ENCODE data around the gene DLD.
"Not testable (repeated sequence)": the region's sequence is repeated elsewhere in the genome, so short reads cannot be mapped to it uniquely, and the experiment has no call there.

The DLD gene

GRCh38 chr7:107917763-107918651 lies 27.0 kb downstream of the DLD start:
- no peak for DNase-seq (ENCODE audit: low spot score)

GRCh38 chr7:107918948-107919347 lies 28.0 kb downstream of the DLD start:
- DNase-seq (ENCODE audit: low spot score) = no peak

GRCh38 chr7:107920048-107920772 lies 29.2 kb downstream of the DLD start:
- DNase-seq (ENCODE audit: low spot score) = no peak

GRCh38 chr7:107921826-107922225 lies 30.8 kb downstream of the DLD start:
- not testable (repeated sequence) for DNase-seq (ENCODE audit: low spot score)

GRCh38 chr7:107922886-107923285 lies 31.9 kb downstream of the DLD start:
- DNase-seq (ENCODE audit: low spot score) = no peak

GRCh38 chr7:107924841-107925504 lies 34.0 kb downstream of the DLD start:
- peak; percentile 0 for DNase-seq (ENCODE audit: low spot score)

GRCh38 chr7:107926481-107926880 lies 35.5 kb downstream of the DLD start:
- DNase-seq (ENCODE audit: low spot score) = no peak

- no peak for DNase-seq (ENCODE audit: low spot score)
Measured at GRCh38 chr7:107931740-107932515, 40.9 kb downstream of the DLD start.

- DNase-seq (ENCODE audit: low spot score) = no peak
Measured at GRCh38 chr7:107932805-107933204, 41.8 kb downstream of the DLD start.

- no peak for DNase-seq (ENCODE audit: low spot score)
Measured at GRCh38 chr7:107933386-107934013, 42.5 kb downstream of the DLD start.

GRCh38 chr7:107934991-107935770 lies 44.2 kb downstream of the DLD start:
- no peak for DNase-seq (ENCODE audit: low spot score)

- no peak for DNase-seq (ENCODE audit: low spot score)
Measured at GRCh38 chr7:107936312-107936711, 45.3 kb downstream of the DLD start.

- DNase-seq (ENCODE audit: low spot score) = no peak
Measured at GRCh38 chr7:107937531-107937930, 46.5 kb downstream of the DLD start.

GRCh38 chr7:107938456-107939250 lies 47.7 kb downstream of the DLD start:
- DNase-seq (ENCODE audit: low spot score) = no peak

GRCh38 chr7:107939573-107940489 lies 48.8 kb downstream of the DLD start:
- no peak for DNase-seq (ENCODE audit: low spot score)

- no peak for DNase-seq (ENCODE audit: low spot score)
Measured at GRCh38 chr7:107940951-107941350, 50.0 kb downstream of the DLD start.

- DNase-seq (ENCODE audit: low spot score) = no peak
Measured at GRCh38 chr7:107943018-107943417, 52.0 kb downstream of the DLD start.

GRCh38 chr7:107944411-107945169 lies 53.6 kb downstream of the DLD start:
- no peak for DNase-seq (ENCODE audit: low spot score)
